Epithelial cell of proximal tubule (primary cell): ENCODE measurements around the gene LRMDA. TPM values are rescaled to one million over a fixed set of nuclear protein-coding genes. Genes with fewer than 3 reads are reported as not detected.

Source experiments
- DNase-seq: peaks from one replicate; pipeline ENCODE4 v3.0.0-alpha.2; 2011; ENCODE audit warnings: low read depth
- H3K4me3 ChIP-seq: 2 replicates; pipeline ENCODE4 v1.5.1; 2011; ENCODE audit warnings: low read depth, mild to moderate bottlenecking, low read length
- total RNA-seq: library from RNA; depleted of rRNA; stranded (reverse); fragments of >200 nt; gene quantifications from 2 replicates; pipeline ENCODE4 v1.2.3, GENCODE V29; 2015
- TF ChIP-seq, protein P1 (sequence below): conservative IDR thresholded peaks from 2 replicates; pipeline ENCODE4 v1.5.1; 2012; ENCODE audit warnings: low read depth, mild to moderate bottlenecking, low read length

The LRMDA gene
- total RNA-seq, 1 donor from 2014 or later, result 0.75 TPM

DNA sequence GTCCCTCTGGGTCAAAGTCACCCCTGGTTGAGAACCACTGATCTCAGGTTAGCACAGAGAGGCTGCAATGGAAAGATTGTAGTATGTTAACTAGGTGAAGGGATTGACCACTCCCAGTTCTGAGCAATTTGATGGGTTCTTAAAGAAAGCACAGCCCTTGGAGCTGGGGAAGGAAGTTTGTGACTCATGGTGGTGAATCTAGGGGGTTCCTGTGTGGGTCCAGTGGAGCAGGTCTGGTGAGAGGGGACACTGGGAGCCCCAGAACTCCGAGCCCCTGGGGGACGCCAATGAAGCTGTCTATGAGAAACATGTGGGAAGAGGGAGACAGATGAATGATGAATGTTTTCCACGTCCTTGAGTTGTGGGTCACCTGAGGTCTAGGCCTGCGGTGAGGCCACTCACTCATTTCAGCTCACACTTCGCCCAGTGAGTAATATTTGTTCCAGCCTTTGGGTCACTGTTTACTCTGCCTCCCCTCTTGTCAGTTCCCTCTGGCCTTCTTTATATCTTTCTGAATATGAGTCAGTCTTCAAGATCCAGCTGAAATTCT is 341.9 kb downstream of the LRMDA start:
- TF ChIP-seq, protein P1, sequence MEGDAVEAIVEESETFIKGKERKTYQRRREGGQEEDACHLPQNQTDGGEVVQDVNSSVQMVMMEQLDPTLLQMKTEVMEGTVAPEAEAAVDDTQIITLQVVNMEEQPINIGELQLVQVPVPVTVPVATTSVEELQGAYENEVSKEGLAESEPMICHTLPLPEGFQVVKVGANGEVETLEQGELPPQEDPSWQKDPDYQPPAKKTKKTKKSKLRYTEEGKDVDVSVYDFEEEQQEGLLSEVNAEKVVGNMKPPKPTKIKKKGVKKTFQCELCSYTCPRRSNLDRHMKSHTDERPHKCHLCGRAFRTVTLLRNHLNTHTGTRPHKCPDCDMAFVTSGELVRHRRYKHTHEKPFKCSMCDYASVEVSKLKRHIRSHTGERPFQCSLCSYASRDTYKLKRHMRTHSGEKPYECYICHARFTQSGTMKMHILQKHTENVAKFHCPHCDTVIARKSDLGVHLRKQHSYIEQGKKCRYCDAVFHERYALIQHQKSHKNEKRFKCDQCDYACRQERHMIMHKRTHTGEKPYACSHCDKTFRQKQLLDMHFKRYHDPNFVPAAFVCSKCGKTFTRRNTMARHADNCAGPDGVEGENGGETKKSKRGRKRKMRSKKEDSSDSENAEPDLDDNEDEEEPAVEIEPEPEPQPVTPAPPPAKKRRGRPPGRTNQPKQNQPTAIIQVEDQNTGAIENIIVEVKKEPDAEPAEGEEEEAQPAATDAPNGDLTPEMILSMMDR, result no peak
- no peak overlapping the region for H3K4me3 ChIP-seq
- no peak for DNase-seq

DNA sequence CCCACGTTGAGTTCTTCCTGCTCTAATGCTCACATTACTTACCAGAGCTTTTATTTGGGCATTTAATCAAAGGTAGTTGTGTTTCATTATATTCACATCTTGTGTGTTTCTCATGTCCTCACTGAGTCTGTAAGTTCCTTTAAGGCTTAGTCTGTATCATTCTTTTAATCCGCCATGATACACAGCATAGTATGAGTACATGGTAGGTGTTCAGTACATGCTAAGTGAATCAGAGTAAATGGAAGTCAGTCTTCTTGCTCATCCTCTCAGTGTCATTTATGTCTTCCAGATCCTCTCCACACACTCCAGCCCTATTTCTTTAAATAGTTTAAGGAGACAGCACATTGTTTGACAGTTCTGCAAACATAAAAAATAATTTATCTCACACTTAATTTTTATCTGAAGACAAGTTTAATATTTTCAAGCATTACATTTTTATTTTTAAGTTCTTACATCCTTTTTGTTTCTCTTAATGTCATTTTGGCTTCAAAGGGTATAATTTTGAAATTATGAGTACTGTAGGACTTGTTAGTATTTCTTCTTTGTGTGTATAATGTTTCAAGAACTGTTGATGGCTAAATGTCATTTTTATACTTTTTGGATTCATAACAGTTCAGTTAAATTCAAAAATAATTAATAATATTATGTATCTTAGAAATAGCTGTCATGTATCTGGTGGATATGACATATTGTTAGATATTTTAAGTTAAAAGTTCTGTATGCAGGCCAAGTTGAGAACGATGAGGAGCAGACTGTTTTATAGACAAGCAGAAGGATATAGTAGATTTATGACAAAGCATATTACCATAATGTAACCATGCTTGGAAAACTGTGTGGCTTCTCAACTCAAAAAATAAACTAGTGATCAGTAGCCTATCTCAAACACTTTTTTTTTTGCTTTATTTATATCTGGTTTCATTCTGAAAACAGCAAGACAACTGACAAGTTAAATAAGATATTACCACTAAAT is 342.7 kb downstream of the LRMDA start:
- H3K4me3 ChIP-seq, result no peak overlapping the region
- no peak for DNase-seq
- TF ChIP-seq, protein P1, result no peak

DNA sequence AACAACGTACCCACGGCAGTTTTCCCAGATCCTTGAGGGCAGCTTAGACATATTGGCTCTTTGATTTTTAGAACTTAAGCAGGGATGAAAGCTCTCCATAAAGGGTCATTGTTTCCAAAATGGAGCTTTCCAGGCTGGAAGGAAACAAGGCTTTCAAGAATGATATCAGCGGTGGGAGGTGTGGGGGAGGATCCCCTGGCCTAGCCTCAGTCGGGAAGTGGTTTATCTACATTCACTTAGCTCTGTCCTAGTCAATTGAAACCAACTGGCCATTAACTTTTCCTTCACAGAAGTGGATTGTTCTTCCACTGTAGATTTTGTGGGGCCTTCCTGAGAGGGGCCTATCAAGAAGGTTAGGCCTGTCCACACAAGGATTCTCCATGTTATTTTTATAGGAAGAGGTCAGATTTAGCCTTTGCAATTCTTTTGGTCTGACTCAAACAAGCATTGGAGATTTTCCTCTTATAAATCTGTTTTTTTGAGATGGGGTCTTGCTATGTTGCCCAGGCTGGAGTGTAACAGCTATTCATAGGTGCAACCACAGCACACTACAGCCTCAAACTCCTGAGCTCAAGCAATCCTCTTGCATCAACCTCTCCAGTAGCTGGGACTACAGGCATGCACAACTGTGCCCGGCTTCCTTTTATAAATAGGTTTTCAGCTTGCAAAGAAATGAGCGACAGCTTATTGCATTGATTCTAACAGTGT is 343.5 kb downstream of the LRMDA start:
- no peak for DNase-seq
- TF ChIP-seq, protein P1, result no peak
- H3K4me3 ChIP-seq, result no peak overlapping the region

DNA sequence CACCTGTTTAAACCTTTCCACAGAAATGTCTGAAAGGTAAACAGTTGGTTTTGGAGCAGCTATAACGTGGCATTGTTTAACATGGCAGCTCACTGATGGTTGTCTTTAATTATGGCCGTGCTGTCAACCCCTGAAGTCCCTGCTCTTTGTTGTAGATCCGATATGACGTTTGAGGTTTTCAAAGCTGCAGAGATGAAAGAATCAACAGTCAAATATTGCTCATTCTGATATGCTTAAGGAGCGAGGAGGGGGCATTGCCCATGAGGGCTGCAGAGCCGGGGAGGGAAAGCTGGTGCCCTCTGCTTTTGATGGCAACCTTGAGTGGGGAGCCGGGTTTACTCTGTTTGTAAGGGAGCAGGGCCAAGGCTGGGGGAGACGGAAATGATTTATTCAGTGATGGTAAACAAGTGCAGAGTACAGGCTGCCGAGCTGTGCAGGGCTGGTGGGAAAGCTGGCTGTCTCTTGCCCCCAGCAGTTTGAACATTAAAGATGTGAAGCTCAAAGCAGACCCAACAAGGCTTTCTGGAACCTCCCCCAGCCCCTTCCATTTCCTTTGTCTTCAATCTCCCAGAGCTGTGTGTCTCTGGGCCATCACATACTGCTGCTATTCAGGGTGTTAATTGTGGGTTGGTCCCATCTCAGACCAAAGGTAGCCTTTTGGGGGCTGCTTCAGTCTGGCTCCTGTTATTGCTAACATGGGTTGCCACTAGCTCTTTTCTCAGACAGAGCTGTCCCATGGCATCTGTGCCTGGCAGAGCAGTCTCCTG is 345.5 kb downstream of the LRMDA start:
- DNase-seq, result no peak
- TF ChIP-seq, protein P1, result no peak
- no peak overlapping the region for H3K4me3 ChIP-seq

DNA sequence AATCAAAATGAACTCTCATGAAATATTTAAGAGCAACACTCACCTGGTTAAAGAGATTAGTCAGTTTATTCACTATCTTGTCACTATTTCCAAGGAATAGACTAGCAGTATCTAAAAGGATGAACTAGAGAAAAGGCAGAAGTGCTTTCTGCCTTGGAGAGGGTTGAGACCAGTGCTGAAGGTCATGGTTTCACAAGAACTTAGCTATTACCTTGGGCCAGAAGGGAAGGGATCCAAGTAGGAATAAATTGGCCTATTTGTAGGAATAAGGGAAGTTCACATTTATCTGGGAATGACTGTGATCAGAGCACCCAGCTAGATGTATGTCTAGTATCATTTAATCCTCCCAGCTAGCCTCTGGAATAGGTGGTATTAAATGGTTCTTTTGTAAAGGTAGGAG is 347.2 kb downstream of the LRMDA start:
- no peak overlapping the region for H3K4me3 ChIP-seq
- TF ChIP-seq, protein P1, result no peak
- no peak for DNase-seq

DNA sequence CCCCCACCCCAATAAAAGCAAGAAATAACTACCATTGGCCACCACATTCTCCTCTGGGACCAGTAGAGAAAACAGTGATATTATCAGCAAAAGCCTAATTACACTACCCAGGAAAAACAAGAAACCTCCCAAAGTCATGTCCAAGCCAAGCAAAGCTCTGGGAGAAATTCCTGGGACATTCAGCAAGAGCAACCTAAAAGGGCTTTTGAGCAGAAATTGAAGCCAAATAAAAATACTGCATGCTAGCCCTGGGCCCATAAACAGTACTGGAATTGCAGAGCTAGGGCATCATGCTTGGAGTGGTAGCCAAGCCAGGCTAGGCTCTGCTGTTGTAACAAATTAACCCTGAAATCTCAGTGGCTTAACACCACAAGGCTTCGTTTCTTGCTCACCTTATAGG is 347.9 kb downstream of the LRMDA start:
- no peak overlapping the region for H3K4me3 ChIP-seq
- no peak for DNase-seq
- TF ChIP-seq, protein P1, result no peak
